Raji (cell line): ENCODE results near the gene KLK3.

Source experiments
- POLR2A ChIP-seq: IDR thresholded peaks from 2 replicates; pipeline ENCODE4 v1.6.1; 2011; ENCODE audit warnings: low read depth, low read length, control low read depth; ENCODE audit not compliant: insufficient read depth

The KLK3 gene

GRCh38 chr19:50839712-50840655 is 14.7 kb upstream of the KLK3 start:
- TF ChIP-seq POLR2A, result no peak

DNA sequence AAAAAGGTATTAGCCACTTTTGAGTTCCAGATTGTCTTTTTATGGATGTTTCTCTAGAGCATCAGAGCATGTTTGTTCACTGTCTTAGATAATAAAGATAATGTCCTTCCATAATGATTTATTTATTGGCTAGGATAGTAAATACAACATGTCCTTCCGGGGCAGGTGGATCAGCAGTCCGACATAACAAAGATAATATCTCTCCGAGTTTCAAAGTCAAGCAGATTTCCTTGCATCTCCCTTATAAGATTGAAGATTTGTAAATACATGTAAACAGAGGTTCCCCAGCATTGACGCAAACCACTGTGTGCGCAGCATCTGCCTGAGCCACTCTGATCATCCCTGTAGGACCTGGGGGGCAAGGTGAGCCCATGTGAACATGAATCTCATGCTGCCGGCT is 12.6 kb upstream of the KLK3 start:
- TF ChIP-seq POLR2A, result no peak

DNA sequence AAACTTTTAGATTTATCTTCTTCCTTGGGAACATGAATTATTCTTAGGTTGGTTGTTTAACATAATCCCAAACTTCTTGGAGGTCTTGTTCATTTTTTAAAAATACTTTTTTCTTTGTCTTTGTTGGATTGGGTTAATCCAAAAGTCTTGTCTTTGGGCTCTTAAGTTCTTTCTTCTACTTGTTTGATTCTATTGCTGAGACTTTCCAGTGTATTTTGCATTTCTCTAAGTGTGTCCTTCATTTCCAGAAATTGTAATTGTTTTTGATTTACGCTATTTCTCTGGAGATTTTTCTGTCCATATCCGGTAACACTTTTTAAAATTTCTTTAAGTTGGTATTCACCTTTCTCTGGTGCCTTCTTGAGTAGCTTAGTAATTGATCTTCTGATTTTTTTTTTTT is 11.5 kb upstream of the KLK3 start:
- no peak for TF ChIP-seq POLR2A

GRCh38 chr19:50843701-50844221 is 11.0 kb upstream of the KLK3 start:
- no peak for TF ChIP-seq POLR2A

GRCh38 chr19:50844296-50844935 is 10.3 kb upstream of the KLK3 start:
- TF ChIP-seq POLR2A, result no peak

- no peak for TF ChIP-seq POLR2A
These were observed 4.0 kb upstream of the KLK3 start for GRCh38 chr19:50850738-50851137.

DNA sequence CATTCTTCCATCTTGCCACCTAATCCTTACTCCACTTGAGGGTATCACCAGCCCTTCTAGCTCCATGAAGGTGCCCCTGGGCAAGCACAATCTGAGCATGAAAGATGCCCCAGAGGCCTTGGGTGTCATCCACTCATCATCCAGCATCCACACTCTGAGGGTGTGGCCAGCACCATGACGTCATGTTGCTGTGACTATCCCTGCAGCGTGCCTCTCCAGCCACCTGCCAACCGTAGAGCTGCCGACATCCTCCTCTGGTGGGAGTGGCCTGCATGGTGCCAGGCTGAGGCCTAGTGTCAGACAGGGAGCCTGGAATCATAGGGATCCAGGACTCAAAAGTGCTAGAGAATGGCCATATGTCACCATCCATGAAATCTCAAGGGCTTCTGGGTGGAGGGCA is 3.1 kb upstream of the KLK3 start:
- no peak for TF ChIP-seq POLR2A

DNA sequence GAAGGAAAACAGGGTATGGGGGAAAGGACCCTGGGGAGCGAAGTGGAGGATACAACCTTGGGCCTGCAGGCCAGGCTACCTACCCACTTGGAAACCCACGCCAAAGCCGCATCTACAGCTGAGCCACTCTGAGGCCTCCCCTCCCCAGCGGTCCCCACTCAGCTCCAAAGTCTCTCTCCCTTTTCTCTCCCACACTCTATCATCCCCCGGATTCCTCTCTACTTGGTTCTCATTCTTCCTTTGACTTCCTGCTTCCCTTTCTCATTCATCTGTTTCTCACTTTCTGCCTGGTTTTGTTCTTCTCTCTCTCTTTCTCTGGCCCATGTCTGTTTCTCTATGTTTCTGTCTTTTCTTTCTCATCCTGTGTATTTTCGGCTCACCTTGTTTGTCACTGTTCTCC is 2.7 kb downstream of the KLK3 start:
- TF ChIP-seq POLR2A, result no peak

- TF ChIP-seq POLR2A, result no peak
These were observed 4.2 kb downstream of the KLK3 start for GRCh38 chr19:50858886-50859285.

DNA sequence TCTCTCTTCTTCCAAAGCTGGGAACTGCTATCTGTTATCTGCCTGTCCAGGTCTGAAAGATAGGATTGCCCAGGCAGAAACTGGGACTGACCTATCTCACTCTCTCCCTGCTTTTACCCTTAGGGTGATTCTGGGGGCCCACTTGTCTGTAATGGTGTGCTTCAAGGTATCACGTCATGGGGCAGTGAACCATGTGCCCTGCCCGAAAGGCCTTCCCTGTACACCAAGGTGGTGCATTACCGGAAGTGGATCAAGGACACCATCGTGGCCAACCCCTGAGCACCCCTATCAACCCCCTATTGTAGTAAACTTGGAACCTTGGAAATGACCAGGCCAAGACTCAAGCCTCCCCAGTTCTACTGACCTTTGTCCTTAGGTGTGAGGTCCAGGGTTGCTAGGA is 5.1 kb downstream of the KLK3 start:
- TF ChIP-seq POLR2A, result no peak

DNA sequence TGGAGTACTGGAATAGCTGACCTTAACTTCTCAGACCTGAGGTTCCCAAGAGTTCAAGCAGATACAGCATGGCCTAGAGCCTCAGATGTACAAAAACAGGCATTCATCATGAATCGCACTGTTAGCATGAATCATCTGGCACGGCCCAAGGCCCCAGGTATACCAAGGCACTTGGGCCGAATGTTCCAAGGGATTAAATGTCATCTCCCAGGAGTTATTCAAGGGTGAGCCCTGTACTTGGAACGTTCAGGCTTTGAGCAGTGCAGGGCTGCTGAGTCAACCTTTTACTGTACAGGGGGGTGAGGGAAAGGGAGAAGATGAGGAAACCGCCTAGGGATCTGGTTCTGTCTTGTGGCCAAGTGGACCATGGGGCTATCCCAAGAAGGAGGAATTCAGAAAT is 6.3 kb downstream of the KLK3 start:
- TF ChIP-seq POLR2A, result no peak

DNA sequence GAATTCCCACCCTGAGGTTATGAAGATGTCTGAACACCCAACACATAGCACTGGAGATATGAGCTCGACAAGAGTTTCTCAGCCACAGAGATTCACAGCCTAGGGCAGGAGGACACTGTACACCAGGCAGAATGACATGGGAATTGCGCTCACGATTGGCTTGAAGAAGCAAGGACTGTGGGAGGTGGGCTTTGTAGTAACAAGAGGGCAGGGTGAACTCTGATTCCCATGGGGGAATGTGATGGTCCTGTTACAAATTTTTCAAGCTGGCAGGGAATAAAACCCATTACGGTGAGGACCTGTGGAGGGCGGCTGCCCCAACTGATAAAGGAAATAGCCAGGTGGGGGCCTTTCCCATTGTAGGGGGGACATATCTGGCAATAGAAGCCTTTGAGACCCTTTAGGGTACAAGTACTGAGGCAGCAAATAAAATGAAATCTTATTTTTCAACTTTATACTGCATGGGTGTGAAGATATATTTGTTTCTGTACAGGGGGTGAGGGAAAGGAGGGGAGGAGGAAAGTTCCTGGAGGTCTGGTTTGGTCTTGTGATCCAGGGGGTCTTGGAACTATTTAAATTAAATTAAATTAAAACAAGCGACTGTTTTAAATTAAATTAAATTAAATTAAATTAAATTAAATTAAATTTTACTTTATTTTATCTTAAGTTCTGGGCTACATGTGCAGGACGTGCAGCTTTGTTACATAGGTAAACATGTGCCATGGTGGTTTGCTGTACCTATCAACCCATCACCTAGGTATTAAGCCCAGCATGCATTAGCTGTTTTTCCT is 7.0 kb downstream of the KLK3 start:
- TF ChIP-seq POLR2A, result no peak

DNA sequence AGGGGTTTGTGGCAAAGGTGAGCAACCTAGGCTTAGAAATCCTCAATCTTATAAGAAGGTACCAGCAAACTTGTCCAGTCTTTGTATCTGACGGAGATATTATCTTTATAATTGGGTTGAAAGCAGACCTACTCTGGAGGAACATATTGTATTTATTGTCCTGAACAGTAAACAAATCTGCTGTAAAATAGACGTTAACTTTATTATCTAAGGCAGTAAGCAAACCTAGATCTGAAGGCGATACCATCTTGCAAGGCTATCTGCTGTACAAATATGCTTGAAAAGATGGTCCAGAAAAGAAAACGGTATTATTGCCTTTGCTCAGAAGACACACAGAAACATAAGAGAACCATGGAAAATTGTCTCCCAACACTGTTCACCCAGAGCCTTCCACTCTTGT is 14.8 kb downstream of the KLK3 start:
- TF ChIP-seq POLR2A, result no peak

DNA sequence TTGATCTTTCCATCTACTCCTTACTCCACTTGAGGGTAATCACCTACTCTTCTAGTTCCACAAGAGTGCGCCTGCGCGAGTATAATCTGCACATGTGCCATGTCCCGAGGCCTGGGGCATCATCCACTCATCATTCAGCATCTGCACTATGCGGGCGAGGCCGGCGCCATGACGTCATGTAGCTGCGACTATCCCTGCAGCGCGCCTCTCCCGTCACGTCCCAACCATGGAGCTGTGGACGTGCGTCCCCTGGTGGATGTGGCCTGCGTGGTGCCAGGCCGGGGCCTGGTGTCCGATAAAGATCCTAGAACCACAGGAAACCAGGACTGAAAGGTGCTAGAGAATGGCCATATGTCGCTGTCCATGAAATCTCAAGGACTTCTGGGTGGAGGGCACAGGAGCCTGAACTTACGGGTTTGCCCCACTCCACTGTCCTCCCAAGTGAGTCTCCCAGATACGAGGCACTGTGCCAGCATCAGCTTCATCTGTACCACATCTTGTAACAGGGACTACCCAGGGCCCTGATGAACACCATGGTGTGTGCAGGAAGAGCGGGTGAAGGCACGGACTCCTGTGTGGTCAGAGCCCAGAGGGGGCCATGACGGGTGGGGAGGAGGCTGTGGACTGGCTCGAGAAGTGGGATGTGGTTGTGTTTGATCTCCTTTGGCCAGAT is 15.8 kb downstream of the KLK3 start:
- TF ChIP-seq POLR2A, result no peak

DNA sequence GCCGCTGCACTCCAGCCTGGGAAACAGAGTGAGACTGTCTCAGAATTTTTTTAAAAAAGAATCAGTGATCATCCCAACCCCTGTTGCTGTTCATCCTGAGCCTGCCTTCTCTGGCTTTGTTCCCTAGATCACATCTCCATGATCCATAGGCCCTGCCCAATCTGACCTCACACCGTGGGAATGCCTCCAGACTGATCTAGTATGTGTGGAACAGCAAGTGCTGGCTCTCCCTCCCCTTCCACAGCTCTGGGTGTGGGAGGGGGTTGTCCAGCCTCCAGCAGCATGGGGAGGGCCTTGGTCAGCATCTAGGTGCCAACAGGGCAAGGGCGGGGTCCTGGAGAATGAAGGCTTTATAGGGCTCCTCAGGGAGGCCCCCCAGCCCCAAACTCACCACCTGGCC is 18.3 kb downstream of the KLK3 start, which contains the start of gene KLK2:
TSS of gene KLK2 (plus strand) at position 384 of the 400 bp plus-strand sequence. CDS start 35 bp downstream, outside the sequence.
- no peak for TF ChIP-seq POLR2A

GRCh38 chr19:50874211-50874610 is 19.5 kb downstream of the KLK3 start:
- TF ChIP-seq POLR2A, result no peak
